GM12878 (cell line): ENCODE data around the gene MYO1H. TPM values are rescaled to one million over a fixed set of nuclear protein-coding genes. Genes with fewer than 3 reads are reported as not detected.
A peak's percentile ranks its signal among the peaks of the same experiment; 100 is the strongest.

ENCODE experiments used
- ATAC-seq: fragments of 200-7000 bp; cut with Tn5 transposase; 3 replicates; pipeline ENCODE4 v1.9.1; 2020; ENCODE audit warnings: mild to moderate bottlenecking, moderate library complexity
- BruUV-seq: library from RNA; stranded (reverse); fragments of 400-500 nt; replicated peaks from 2 replicates; lab custom pipeline; 2021; lab: Mats Ljungman, UMichigan
- CTCF ChIA-PET: fragments of 300-600 bp; sonication (Branson Sonifier 250); formaldehyde crosslinking; extraction: SDS; loops from one replicate; lab custom pipeline; 2021; ENCODE audit warnings: inconsistent platforms; lab: Yijun Ruan, JAX
- POLR2A ChIA-PET: fragments of 350-600 bp; formaldehyde crosslinking; extraction: SDS; loops from one replicate; lab custom pipeline; 2021; ENCODE audit warnings: inconsistent platforms; lab: Charles Lee
- RAD21 ChIA-PET: fragments of 300-600 bp; sonication (Branson Sonifier 250); formaldehyde crosslinking; loops from one replicate; lab custom pipeline; 2023; ENCODE audit warnings: antibody characterized with exemption; ENCODE audit not compliant: unreplicated experiment; lab: Charles Lee
- SMC1A ChIA-PET: fragments of 300-600 bp; sonication (Branson Sonifier 250); formaldehyde crosslinking; loops from one replicate; lab custom pipeline; 2023; ENCODE audit not compliant: unreplicated experiment, uncharacterized antibody; lab: Charles Lee
- DNase-seq: peaks from one replicate; pipeline ENCODE4 v3.0.0-alpha.2; 2011; ENCODE audit warnings: low read depth, low spot score
- FAIRE-seq: peaks from 3 replicates; lab custom pipeline; 2011; peaks lifted over from hg19 to GRCh38; lab: Jason Lieb, UNC
- H2AFZ ChIP-seq: 2 replicates; pipeline ENCODE4 v1.6.0; 2011; ENCODE audit warnings: low read depth, low read length, control low read depth; ENCODE audit not compliant: control insufficient read depth
- H3K27ac ChIP-seq: 2 replicates; pipeline ENCODE4 v1.5.1; 2011; ENCODE audit warnings: control low read depth; ENCODE audit not compliant: control insufficient read depth, insufficient read depth
- H3K27me3 ChIP-seq, 2 experiments: replicated peaks in 1 of 2; 2 replicates each; pipeline versions ENCODE4 v1.6.0 to v1.6.1; 2011; ENCODE audit warnings: low read length in 1 of 2; ENCODE audit not compliant: control insufficient read depth in 2 of 2, insufficient read depth in 2 of 2
- H3K36me3 ChIP-seq, 2 experiments: 2 replicates each; pipeline ENCODE4 v1.5.1; 2011; ENCODE audit warnings: low read length in 1 of 2; ENCODE audit not compliant: control insufficient read depth in 2 of 2, insufficient read depth in 2 of 2
- H3K4me1 ChIP-seq: 2 replicates; pipeline ENCODE4 v1.6.1; 2011; ENCODE audit warnings: mild to moderate bottlenecking, low read length, moderate library complexity, mixed read lengths; ENCODE audit not compliant: control insufficient read depth, insufficient read depth
- H3K4me2 ChIP-seq: 2 replicates; pipeline ENCODE4 v1.6.0; 2011; ENCODE audit warnings: control low read depth; ENCODE audit not compliant: control insufficient read depth, insufficient read depth
- H3K4me3 ChIP-seq: fragments of 200-600 bp; sonication (generic); 2 replicates; pipeline ENCODE4 v1.5.1; 2016
- H3K79me2 ChIP-seq: 2 replicates; pipeline ENCODE4 v1.6.0; 2011; ENCODE audit warnings: low read length; ENCODE audit not compliant: control insufficient read depth, insufficient read depth
- H3K9ac ChIP-seq: 2 replicates; pipeline ENCODE4 v1.8.0; 2011; ENCODE audit warnings: low read length, control low read depth, mixed read lengths; ENCODE audit not compliant: control insufficient read depth, insufficient read depth
- H3K9me3 ChIP-seq: replicated peaks from 3 replicates; pipeline ENCODE4 v1.5.1; 2011; ENCODE audit warnings: mild to moderate bottlenecking, low read length; ENCODE audit not compliant: control insufficient read depth, insufficient read depth
- H4K20me1 ChIP-seq: 2 replicates; pipeline ENCODE4 v1.6.0; 2011; ENCODE audit not compliant: control insufficient read depth, insufficient read depth
- ATF3 ChIP-seq: IDR thresholded peaks from 2 replicates; pipeline ENCODE4 v1.6.1; 2011; ENCODE audit warnings: low read depth, mild to moderate bottlenecking, low read length, moderate library complexity, borderline replicate concordance; ENCODE audit errors: extremely low read depth
- CBX5 ChIP-seq: sonication (generic); IDR thresholded peaks from 2 replicates; pipeline ENCODE4 v1.6.1; 2016; ENCODE audit warnings: low read depth, moderate library complexity, mild to moderate bottlenecking, inconsistent platforms
- HDGF ChIP-seq: fragments of 450-650 bp; IDR thresholded peaks from 2 replicates; pipeline ENCODE4 v1.6.1; 2016; ENCODE audit warnings: antibody characterized with exemption
- IKZF1 ChIP-seq: fragments of 450-650 bp; conservative IDR thresholded peaks from 2 replicates; pipeline ENCODE4 v1.6.1; 2017; ENCODE audit warnings: antibody characterized with exemption, mild to moderate bottlenecking
- MXI1 ChIP-seq: fragments of 150-350 bp; IDR thresholded peaks from 2 replicates; pipeline ENCODE4 v1.6.1; 2011; ENCODE audit warnings: low read depth, mild to moderate bottlenecking, inconsistent platforms, low read length, improper control_type of control experiment
- NR2C1 ChIP-seq: fragments of 450-650 bp; IDR thresholded peaks from 2 replicates; pipeline ENCODE4 v1.6.1; 2017; ENCODE audit warnings: antibody characterized with exemption, mild to moderate bottlenecking, moderate library complexity
- NR2F1 ChIP-seq: fragments of 450-650 bp; conservative IDR thresholded peaks from 2 replicates; pipeline ENCODE4 v1.6.1; 2017; ENCODE audit warnings: mild to moderate bottlenecking
- POU2F2 ChIP-seq: IDR thresholded peaks from 3 replicates; pipeline ENCODE4 v1.6.1; 2011; ENCODE audit warnings: low read depth, mild to moderate bottlenecking, low read length, borderline replicate concordance
- RBBP5 ChIP-seq: fragments of 200-600 bp; sonication (generic); conservative IDR thresholded peaks from 2 replicates; pipeline ENCODE4 v1.6.1; 2016
- RELB ChIP-seq: fragments of 450-650 bp; IDR thresholded peaks from 2 replicates; pipeline ENCODE4 v1.6.1; 2017; ENCODE audit warnings: low read depth, mild to moderate bottlenecking, moderate library complexity
- RUNX3 ChIP-seq: IDR thresholded peaks from 2 replicates; pipeline ENCODE4 v1.6.1; 2012; ENCODE audit warnings: low read length, inconsistent platforms
- SMARCA5 ChIP-seq: fragments of 450-650 bp; IDR thresholded peaks from 2 replicates; pipeline ENCODE4 v1.6.1; 2017; ENCODE audit warnings: mild to moderate bottlenecking
- SPI1 ChIP-seq: IDR thresholded peaks from 2 replicates; pipeline ENCODE4 v1.6.1; 2011; ENCODE audit warnings: low read depth, mild to moderate bottlenecking, low read length, moderate library complexity, borderline replicate concordance; ENCODE audit not compliant: insufficient read depth
- WGBS: methylation state at CpG from one replicate; pipeline ENCODE4 v1.1.6; 2016; ENCODE audit warnings: low lambda C conversion rate; ENCODE audit not compliant: insufficient replicate concordance, insufficient coverage; ENCODE audit errors: missing lambda C conversion rate; 5-methylcytosine and 5-hydroxymethylcytosine counted together
- in situ Hi-C: fragments of 300-500 bp; cut with MboI; formaldehyde crosslinking; loops from 9 replicates; pipeline ENCODE4 v1.14.3; 2018; ENCODE audit warnings: mixed read lengths
- intact Hi-C: fragments of 100-400 bp; cut with micrococcal nuclease; formaldehyde crosslinking; loops from one replicate; pipeline ENCODE4 v1.14.2; 2022; ENCODE audit not compliant: unreplicated experiment
- polyA plus RNA-seq, 11 experiments: library from polyadenylated mRNA; depleted of rRNA in 4 of 11; unstranded in 6 of 11; stranded (reverse) in 5 of 11; fragments of >200 nt; fragmentation: Nextera tagmentation in 4 of 11; fragmentation: Illumina TruSeq in 1 of 11; extraction: Ambion mirVana in 4 of 11; extraction: Trizol in 1 of 11; gene quantifications; 1 replicate in 1 of 11; 2 replicates in 10 of 11; pipeline versions ENCODE4 v1.2.1 to v1.2.3, GENCODE V29; 2011 to 2016; ENCODE audit warnings: inconsistent platforms in 2 of 11, missing spikeins in 2 of 11, low read depth in 1 of 11
- total RNA-seq, 4 experiments: library from RNA; depleted of rRNA in 3 of 4; stranded (reverse); fragments of >200 nt in 3 of 4; fragmentation: Illumina TruSeq in 1 of 4; extraction: Trizol in 1 of 4; gene quantifications; 2 replicates each; pipeline versions ENCODE4 v1.2.1 to v1.2.3, GENCODE V29; 2013 to 2021

MYO1H gene
- total and polyA plus RNA-seq, 10 of the 15 experiments (the other 5 are each of a cell fraction or from before 2014, with no cell fraction given) = 0.05 TPM; not detected in 9

- TF ChIP-seq RELB (no peak), MXI1 (no peak)
- TF ChIP-seq, all 136 proteins: peak for 0
These were observed 112.8 kb downstream of the MYO1H start (continued) for GRCh38 chr12:109460538-109460937.

GRCh38 chr12:109461049-109461845, 113.5 kb downstream of the MYO1H start:
- in situ Hi-C loops = no loop called here
- no peaks in the 10 kb centered on the region for H4K20me1 ChIP-seq
- 69% methylated on average over 8 of the region's 8 CpGs for WGBS
- SMC1A ChIA-PET = no interaction called here
- H3K9me3 ChIP-seq = no peaks in the 10 kb centered on the region
- no TSS peak for BruUV-seq
- DNase-seq (no peak), FAIRE-seq (no peak), ATAC-seq (peak; percentile 64)
- no peaks in the 10 kb centered on the region for H3K27me3 ChIP-seq
- no peak overlapping the region for H3K4me2 ChIP-seq
- RAD21 ChIA-PET = no interaction called here
- peaks cover 3% of the 10 kb centered on the region; the same call in 1 of the 2 replicates for H3K4me1 ChIP-seq
- no peak overlapping the region for H2AFZ ChIP-seq
- TF ChIP-seq NR2F1 = peak; percentile 67
- no peak for TF ChIP-seq ATF3
- no peak for TF ChIP-seq SMARCA5
- no peak for TF ChIP-seq RBBP5
- TF ChIP-seq SPI1 = 0 out of 2 replicates have a peak, but pooled peaks have one; percentile 24
- no peak for TF ChIP-seq HDGF
- no peak for TF ChIP-seq CBX5
- TF ChIP-seq IKZF1 = 0 out of 2 replicates have a peak, but pooled peaks have one; percentile 14
- 0 out of 2 replicates have a peak, but pooled peaks have one; percentile 28 for TF ChIP-seq NR2C1
- 0 out of 2 replicates have a peak, but pooled peaks have one; percentile 11 for TF ChIP-seq RUNX3
- no peak for TF ChIP-seq POU2F2
- no peak overlapping the region for H3K4me3 ChIP-seq
- H3K79me2 ChIP-seq = no peaks in the 10 kb centered on the region; the same call in none of the 2 replicates
- peaks cover 7 to 9% of the 10 kb centered on the region in 2 experiments for H3K36me3 ChIP-seq
- no peak overlapping the region for H3K27ac ChIP-seq
- CTCF ChIA-PET = interaction anchor here (1.5 kb wide), 1 partner anchor 68 kb away, joined by 3 read pairs; no protein-coding TSS in a partner anchor
- POLR2A ChIA-PET = no interaction called here
- intact Hi-C loops = no loop called here
- no peak overlapping the region for H3K9ac ChIP-seq
